Measurements from ENCODE around the gene SLC24A3.

Gene SLC24A3

DNA sequence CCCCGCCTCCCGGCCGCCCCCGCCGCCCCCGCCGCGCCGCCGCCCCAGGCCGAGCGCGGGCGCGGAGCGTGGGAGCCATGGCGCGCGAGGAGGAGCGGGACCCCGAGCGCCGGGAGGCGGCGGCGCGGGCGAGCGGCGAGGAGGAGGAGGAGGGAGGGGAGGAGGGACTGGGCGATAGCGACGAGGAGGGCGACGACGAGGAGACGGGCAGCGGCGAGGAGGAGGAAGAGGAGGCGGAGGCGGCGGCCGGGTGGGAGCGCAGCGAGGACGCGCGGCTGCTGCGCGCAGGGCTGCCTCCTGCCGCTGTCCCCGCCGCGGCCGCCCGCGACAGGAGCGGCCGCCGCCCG lies at the start of gene SLC24A3:
Gene SLC24A3, plus strand, starts transcription at position 174 of the 347 bp plus-strand sequence.
- Histone ChIP-seq H3K9ac (ENCODE audit: low read depth in 1 of 2, low read length in 2 of 2) (peak within 1 kb of the TSS; percentile 64 to 65), H3K4me1 (ENCODE audit: control insufficient read depth in 2 of 2, insufficient read depth in 2 of 2, low read length in 2 of 2) (peaks cover 3 to 9% of the 10 kb centered on the region in 2 donors), H3K27me3 (ENCODE audit: control insufficient read depth in 2 of 2, insufficient read depth in 2 of 2, low read length in 2 of 2) (peaks cover 0 to 3% of the 10 kb centered on the region in 2 donors), H3K4me3 (ENCODE audit: low read length in 2 of 2) (peak within 1 kb of the TSS; percentile 70 to 79), H3K36me3 (ENCODE audit: control insufficient read depth in 2 of 2, insufficient read depth in 2 of 2, low read length in 2 of 2) (no peaks in the 10 kb centered on the region), H3K27ac (ENCODE audit: low read depth in 2 of 2, low read length in 2 of 2) (peak within 1 kb of the TSS; percentile 56 to 58), H3K9me3 (ENCODE audit: control insufficient read depth in 2 of 2, low read length in 2 of 2) (no peaks in the 10 kb centered on the region)

DNA sequence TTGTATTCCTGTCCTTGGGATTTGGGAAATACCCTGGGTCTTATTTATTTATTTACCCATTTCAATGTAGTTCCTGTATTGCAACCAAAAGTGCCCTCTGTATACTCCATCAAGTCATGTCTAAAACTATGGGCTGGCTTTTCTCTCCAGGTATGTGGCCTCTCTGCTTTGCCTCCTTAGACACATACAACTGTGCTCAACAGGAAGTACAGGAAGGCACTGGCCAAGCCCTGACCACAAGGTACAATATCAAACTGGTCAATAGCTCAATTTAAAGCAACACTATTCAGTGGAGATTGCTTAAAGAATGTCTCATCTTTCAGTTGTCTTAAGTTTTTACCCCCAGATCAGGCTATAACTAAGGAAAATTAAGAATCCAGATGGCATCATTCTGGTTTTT lies 42.3 kb upstream of the SLC24A3 start:
- Histone ChIP-seq H3K4me1 (ENCODE audit: control insufficient read depth in 2 of 2, insufficient read depth in 2 of 2, low read length in 2 of 2) (no peaks in the 10 kb centered on the region), H3K36me3 (ENCODE audit: control insufficient read depth in 2 of 2, insufficient read depth in 2 of 2, low read length in 2 of 2) (no peaks in the 10 kb centered on the region), H3K4me3 (ENCODE audit: low read length in 2 of 2) (no peak overlapping the region), H3K9me3 (ENCODE audit: control insufficient read depth in 2 of 2, low read length in 2 of 2) (no peaks in the 10 kb centered on the region), H3K27me3 (ENCODE audit: control insufficient read depth in 2 of 2, insufficient read depth in 2 of 2, low read length in 2 of 2) (no peaks in the 10 kb centered on the region), H3K27ac (ENCODE audit: low read depth in 2 of 2, low read length in 2 of 2) (no peak overlapping the region), H3K9ac (ENCODE audit: low read depth in 1 of 2, low read length in 2 of 2) (no peak overlapping the region)

- Histone ChIP-seq H3K9me3 (ENCODE audit: control insufficient read depth in 2 of 2, low read length in 2 of 2) (no peaks in the 10 kb centered on the region), H3K4me1 (ENCODE audit: control insufficient read depth in 2 of 2, insufficient read depth in 2 of 2, low read length in 2 of 2) (no peaks in the 10 kb centered on the region), H3K27me3 (ENCODE audit: control insufficient read depth in 2 of 2, insufficient read depth in 2 of 2, low read length in 2 of 2) (no peaks in the 10 kb centered on the region)
These were observed 39.8 kb upstream of the SLC24A3 start for GRCh38 chr20:19172637-19173036.

DNA sequence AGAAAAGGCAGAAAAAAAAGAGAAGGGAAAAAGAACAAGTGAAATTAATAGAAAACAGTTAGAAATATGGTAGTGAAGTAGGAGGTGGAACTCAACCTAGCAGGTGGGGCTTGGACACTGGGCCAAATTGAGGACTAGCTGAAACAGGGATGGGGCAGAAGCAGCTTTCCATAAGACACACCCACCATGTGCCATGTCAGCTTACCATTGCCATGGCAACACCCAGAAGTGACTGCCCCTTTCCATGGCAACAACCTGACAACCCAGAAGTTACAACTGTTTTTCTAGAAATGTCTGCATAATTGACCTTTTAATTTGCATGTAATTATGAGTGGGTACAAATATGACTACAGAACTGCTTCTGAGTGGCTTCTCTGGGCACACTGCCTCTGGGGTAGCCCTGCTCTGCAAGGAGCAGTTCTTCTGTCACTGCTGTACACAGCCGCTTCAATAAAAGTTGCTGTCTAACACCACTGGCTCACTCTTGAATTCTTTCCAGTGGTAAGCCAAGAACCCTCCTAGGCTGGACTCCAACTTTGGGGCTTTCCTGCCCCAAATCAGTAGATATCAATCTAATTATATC lies 35.9 kb upstream of the SLC24A3 start:
- Histone ChIP-seq H3K4me3 (ENCODE audit: low read length in 2 of 2) (no peak overlapping the region), H3K36me3 (ENCODE audit: control insufficient read depth in 2 of 2, insufficient read depth in 2 of 2, low read length in 2 of 2) (no peaks in the 10 kb centered on the region), H3K27me3 (ENCODE audit: control insufficient read depth in 2 of 2, insufficient read depth in 2 of 2, low read length in 2 of 2) (no peaks in the 10 kb centered on the region), H3K9me3 (ENCODE audit: control insufficient read depth in 2 of 2, low read length in 2 of 2) (no peaks in the 10 kb centered on the region), H3K9ac (ENCODE audit: low read depth in 1 of 2, low read length in 2 of 2) (no peak overlapping the region), H3K27ac (ENCODE audit: low read depth in 2 of 2, low read length in 2 of 2) (no peak overlapping the region), H3K4me1 (ENCODE audit: control insufficient read depth in 2 of 2, insufficient read depth in 2 of 2, low read length in 2 of 2) (no peaks in the 10 kb centered on the region)

More at GRCh38 chr20:19172637-19173036, 39.8 kb upstream of the SLC24A3 start:
- H3K9ac ChIP-seq (ENCODE audit: low read depth in 1 of 2, low read length in 2 of 2), result no peak overlapping the region
- H3K27ac ChIP-seq (ENCODE audit: low read depth in 2 of 2, low read length in 2 of 2), result no peak overlapping the region
- H3K4me3 ChIP-seq (ENCODE audit: low read length in 2 of 2), result no peak overlapping the region
- no peaks in the 10 kb centered on the region for H3K36me3 ChIP-seq (ENCODE audit: control insufficient read depth in 2 of 2, insufficient read depth in 2 of 2, low read length in 2 of 2)

GRCh38 chr20:19181552-19181951 lies 30.9 kb upstream of the SLC24A3 start:
- Histone ChIP-seq H3K4me1 (ENCODE audit: control insufficient read depth in 2 of 2, insufficient read depth in 2 of 2, low read length in 2 of 2) (no peaks in the 10 kb centered on the region), H3K27ac (ENCODE audit: low read depth in 2 of 2, low read length in 2 of 2) (no peak overlapping the region), H3K27me3 (ENCODE audit: control insufficient read depth in 2 of 2, insufficient read depth in 2 of 2, low read length in 2 of 2) (no peaks in the 10 kb centered on the region), H3K36me3 (ENCODE audit: control insufficient read depth in 2 of 2, insufficient read depth in 2 of 2, low read length in 2 of 2) (no peaks in the 10 kb centered on the region), H3K9me3 (ENCODE audit: control insufficient read depth in 2 of 2, low read length in 2 of 2) (no peaks in the 10 kb centered on the region), H3K9ac (ENCODE audit: low read depth in 1 of 2, low read length in 2 of 2) (no peak overlapping the region), H3K4me3 (ENCODE audit: low read length in 2 of 2) (no peak overlapping the region)

DNA sequence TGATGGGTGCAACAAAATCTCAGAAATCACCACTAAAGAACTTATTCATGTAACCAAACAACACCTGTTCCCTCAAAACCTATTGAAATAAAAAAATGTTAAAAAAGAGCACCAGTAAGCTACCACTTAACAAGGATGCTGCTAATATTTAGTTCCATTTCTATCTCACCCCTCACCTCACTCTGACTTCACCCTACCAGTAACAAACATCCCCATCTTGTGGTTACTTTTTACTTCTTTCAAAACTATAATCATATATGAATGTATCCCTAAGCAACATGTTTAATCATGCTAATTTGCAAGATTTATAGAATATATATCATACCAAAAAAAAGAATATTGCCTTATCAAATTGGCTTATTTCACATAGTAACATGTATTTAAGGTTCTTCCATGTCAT lies 27.4 kb upstream of the SLC24A3 start:
- H3K27me3 ChIP-seq (ENCODE audit: control insufficient read depth in 2 of 2, insufficient read depth in 2 of 2, low read length in 2 of 2), result no peaks in the 10 kb centered on the region
- no peaks in the 10 kb centered on the region for H3K36me3 ChIP-seq (ENCODE audit: control insufficient read depth in 2 of 2, insufficient read depth in 2 of 2, low read length in 2 of 2)
- H3K4me1 ChIP-seq (ENCODE audit: control insufficient read depth in 2 of 2, insufficient read depth in 2 of 2, low read length in 2 of 2), result no peaks in the 10 kb centered on the region
- no peak overlapping the region for H3K9ac ChIP-seq (ENCODE audit: low read depth in 1 of 2, low read length in 2 of 2)
- no peak overlapping the region for H3K27ac ChIP-seq (ENCODE audit: low read depth in 2 of 2, low read length in 2 of 2)
- H3K9me3 ChIP-seq (ENCODE audit: control insufficient read depth in 2 of 2, low read length in 2 of 2), result no peaks in the 10 kb centered on the region
- no peak overlapping the region for H3K4me3 ChIP-seq (ENCODE audit: low read length in 2 of 2)

- Histone ChIP-seq H3K4me1 (ENCODE audit: control insufficient read depth in 2 of 2, insufficient read depth in 2 of 2, low read length in 2 of 2) (peaks cover 0 to 5% of the 10 kb centered on the region in 2 donors), H3K36me3 (ENCODE audit: control insufficient read depth in 2 of 2, insufficient read depth in 2 of 2, low read length in 2 of 2) (no peaks in the 10 kb centered on the region), H3K4me3 (ENCODE audit: low read length in 2 of 2) (no peak overlapping the region), H3K27ac (ENCODE audit: low read depth in 2 of 2, low read length in 2 of 2) (no peak overlapping the region), H3K9me3 (ENCODE audit: control insufficient read depth in 2 of 2, low read length in 2 of 2) (no peaks in the 10 kb centered on the region), H3K27me3 (ENCODE audit: control insufficient read depth in 2 of 2, insufficient read depth in 2 of 2, low read length in 2 of 2) (no peaks in the 10 kb centered on the region), H3K9ac (ENCODE audit: low read depth in 1 of 2, low read length in 2 of 2) (no peak overlapping the region)
These were observed 19.1 kb upstream of the SLC24A3 start for GRCh38 chr20:19193349-19193748.

GRCh38 chr20:19205981-19206396 lies 6.5 kb upstream of the SLC24A3 start:
- no peaks in the 10 kb centered on the region for H3K9me3 ChIP-seq (ENCODE audit: control insufficient read depth in 2 of 2, low read length in 2 of 2)
- H3K27ac ChIP-seq (ENCODE audit: low read depth in 2 of 2, low read length in 2 of 2), result no peak overlapping the region
- H3K9ac ChIP-seq (ENCODE audit: low read depth in 1 of 2, low read length in 2 of 2), result no peak overlapping the region
- H3K4me1 ChIP-seq (ENCODE audit: control insufficient read depth in 2 of 2, insufficient read depth in 2 of 2, low read length in 2 of 2), result peaks cover 0 to 3% of the 10 kb centered on the region in 2 donors
- H3K27me3 ChIP-seq (ENCODE audit: control insufficient read depth in 2 of 2, insufficient read depth in 2 of 2, low read length in 2 of 2), result no peaks in the 10 kb centered on the region
- H3K36me3 ChIP-seq (ENCODE audit: control insufficient read depth in 2 of 2, insufficient read depth in 2 of 2, low read length in 2 of 2), result no peaks in the 10 kb centered on the region
- H3K4me3 ChIP-seq (ENCODE audit: low read length in 2 of 2), result no peak overlapping the region

- no peak overlapping the region for H3K4me3 ChIP-seq (ENCODE audit: low read length in 2 of 2)
- no peak overlapping the region for H3K27ac ChIP-seq (ENCODE audit: low read depth in 2 of 2, low read length in 2 of 2)
- H3K9ac ChIP-seq (ENCODE audit: low read depth in 1 of 2, low read length in 2 of 2), result no peak overlapping the region
- peaks cover 3 to 4% of the 10 kb centered on the region in 2 donors for H3K4me1 ChIP-seq (ENCODE audit: control insufficient read depth in 2 of 2, insufficient read depth in 2 of 2, low read length in 2 of 2)
- H3K36me3 ChIP-seq (ENCODE audit: control insufficient read depth in 2 of 2, insufficient read depth in 2 of 2, low read length in 2 of 2), result no peaks in the 10 kb centered on the region
- H3K9me3 ChIP-seq (ENCODE audit: control insufficient read depth in 2 of 2, low read length in 2 of 2), result no peaks in the 10 kb centered on the region
- no peaks in the 10 kb centered on the region for H3K27me3 ChIP-seq (ENCODE audit: control insufficient read depth in 2 of 2, insufficient read depth in 2 of 2, low read length in 2 of 2)
These were observed 4.9 kb upstream of the SLC24A3 start for GRCh38 chr20:19207541-19207940.

GRCh38 chr20:19210391-19211155 lies 1.9 kb upstream of the SLC24A3 start:
- Histone ChIP-seq H3K27ac (ENCODE audit: low read depth in 2 of 2, low read length in 2 of 2) (peak overlapping the region; percentile 23 to 28), H3K4me3 (ENCODE audit: low read length in 2 of 2) (no peak overlapping the region), H3K9ac (ENCODE audit: low read depth in 1 of 2, low read length in 2 of 2) (no peak overlapping the region)

More at GRCh38 chr20:19210391-19211155, 1.9 kb upstream of the SLC24A3 start:
- Histone ChIP-seq H3K9me3 (ENCODE audit: control insufficient read depth in 2 of 2, low read length in 2 of 2) (no peaks in the 10 kb centered on the region), H3K36me3 (ENCODE audit: control insufficient read depth in 2 of 2, insufficient read depth in 2 of 2, low read length in 2 of 2) (no peaks in the 10 kb centered on the region), H3K4me1 (ENCODE audit: control insufficient read depth in 2 of 2, insufficient read depth in 2 of 2, low read length in 2 of 2) (peaks cover 3 to 9% of the 10 kb centered on the region in 2 donors), H3K27me3 (ENCODE audit: control insufficient read depth in 2 of 2, insufficient read depth in 2 of 2, low read length in 2 of 2) (peaks cover 0 to 3% of the 10 kb centered on the region in 2 donors)
